Esophagus mucosa (tissue), 1 donor: Measurements from ENCODE around the gene CXorf38. TPM values are rescaled to one million over a fixed set of nuclear protein-coding genes. Genes with fewer than 3 reads are reported as not detected.
A peak's percentile ranks its signal among the peaks of the same experiment; 100 is the strongest.
"Not testable (repeated sequence)": the region's sequence is repeated elsewhere in the genome, so short reads cannot be mapped to it uniquely, and the experiment has no call there.

ENCODE experiments used
- ATAC-seq: fragments of 200-7000 bp; cut with Tn5 transposase; one replicate; pipeline ENCODE4 v1.9.1; 2020
- total RNA-seq: library from RNA; stranded (reverse); gene quantifications from one replicate; pipeline ENCODE4 v1.2.4, GENCODE V29; 2023
- donor health status: DM: yes; HTN: yes; CAD: no.

CXorf38 gene
- total RNA-seq, 1 donor from 2014 or later: 6.0 TPM

GRCh38 chrX:40625294-40625693, 22.1 kb downstream of the CXorf38 start:
- no peak for ATAC-seq

DNA sequence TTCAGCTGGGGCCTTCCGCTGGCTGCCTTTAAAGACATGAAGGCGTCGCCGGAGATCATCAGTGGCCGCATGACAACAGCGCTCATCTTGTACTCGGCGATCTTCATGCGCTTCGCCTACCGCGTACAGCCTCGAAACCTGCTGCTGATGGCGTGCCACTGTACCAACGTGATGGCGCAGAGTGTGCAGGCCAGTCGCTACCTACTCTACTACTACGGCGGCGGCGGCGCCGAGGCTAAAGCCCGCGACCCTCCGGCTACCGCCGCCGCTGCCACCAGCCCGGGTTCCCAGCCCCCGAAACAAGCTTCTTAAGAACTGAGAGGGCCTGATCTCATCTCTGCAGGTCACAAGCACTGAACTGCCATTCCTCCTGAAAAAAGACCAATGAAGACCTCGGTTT, 23.7 kb downstream of the CXorf38 start:
- no peak for ATAC-seq

- ATAC-seq: no peak
Observed at GRCh38 chrX:40623139-40623536, 24.2 kb downstream of the CXorf38 start, which contains the start of gene MPC1L. Gene MPC1L (plus strand): TSS chrX:40623428. CDS start chrX:40623566, 138 bp downstream.

GRCh38 chrX:40622479-40623138, 24.8 kb downstream of the CXorf38 start:
- ATAC-seq: no peak

DNA sequence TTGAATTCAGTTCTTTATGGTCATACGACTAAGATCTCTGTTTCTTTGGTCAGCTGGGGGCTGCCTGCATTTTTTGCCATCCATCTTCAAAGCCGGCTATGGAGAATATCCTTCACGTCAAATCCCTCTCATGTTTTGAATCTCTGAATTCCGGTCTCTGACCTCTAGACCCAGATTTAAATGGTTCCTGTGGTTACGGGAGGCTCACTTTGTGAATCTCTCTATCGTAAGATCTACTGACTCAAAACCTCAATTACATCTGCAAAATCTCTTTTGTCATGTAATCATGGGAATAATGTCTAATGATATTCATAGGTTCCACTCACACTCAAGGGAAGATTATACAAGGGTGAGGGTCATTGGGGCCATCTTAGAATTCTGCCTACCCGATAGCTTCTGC, 29.8 kb downstream of the CXorf38 start:
- ATAC-seq: no peak

- ATAC-seq: no peak
Observed at GRCh38 chrX:40615976-40616375, 31.4 kb downstream of the CXorf38 start.

GRCh38 chrX:40612511-40612910, 34.9 kb downstream of the CXorf38 start:
- ATAC-seq: no peak

- ATAC-seq: no peak
Observed at GRCh38 chrX:40607381-40607780, 40.0 kb downstream of the CXorf38 start.

DNA sequence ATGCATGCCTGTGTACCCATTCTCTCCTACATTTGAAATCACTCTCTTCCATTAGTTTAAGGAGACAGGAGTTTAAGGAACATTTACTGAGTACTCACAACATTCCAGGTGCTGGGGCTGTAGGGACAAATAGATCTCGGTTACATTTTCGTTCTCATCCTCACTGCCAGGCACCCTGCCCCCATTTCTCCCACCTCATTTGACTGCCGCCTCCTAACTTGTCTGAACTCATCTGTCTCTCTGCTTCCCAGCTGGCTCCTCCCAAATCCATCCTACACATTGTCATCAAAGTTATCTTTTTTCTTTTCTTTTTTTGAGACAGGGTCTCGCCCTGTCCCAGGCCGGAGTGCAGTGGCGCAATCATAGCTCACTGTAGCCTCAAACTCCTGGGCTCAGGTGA, 43.9 kb downstream of the CXorf38 start:
- no peak for ATAC-seq

- not testable (repeated sequence) for ATAC-seq
Observed at GRCh38 chrX:40589616-40590321, 57.6 kb downstream of the CXorf38 start.

DNA sequence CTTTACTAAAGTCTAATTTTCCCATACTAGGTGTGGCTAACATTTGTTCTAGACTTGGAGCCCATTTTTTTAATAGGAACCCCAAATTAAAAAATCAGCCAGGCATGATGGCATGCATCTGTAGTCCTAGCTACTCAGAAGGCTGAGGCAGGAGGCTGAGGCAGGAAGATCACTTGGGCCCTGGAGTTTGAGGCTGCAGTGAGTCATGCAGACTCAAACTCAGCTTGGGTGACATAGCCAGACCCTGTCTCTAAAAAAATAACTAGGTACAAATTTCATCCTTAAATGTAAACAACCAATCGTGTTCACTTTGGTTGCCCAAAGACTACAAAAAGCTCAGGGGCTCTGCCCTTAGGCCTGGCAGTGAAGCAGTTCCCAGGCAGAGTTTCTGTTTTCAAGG, 59.7 kb downstream of the CXorf38 start:
- ATAC-seq: not testable (repeated sequence)

DNA sequence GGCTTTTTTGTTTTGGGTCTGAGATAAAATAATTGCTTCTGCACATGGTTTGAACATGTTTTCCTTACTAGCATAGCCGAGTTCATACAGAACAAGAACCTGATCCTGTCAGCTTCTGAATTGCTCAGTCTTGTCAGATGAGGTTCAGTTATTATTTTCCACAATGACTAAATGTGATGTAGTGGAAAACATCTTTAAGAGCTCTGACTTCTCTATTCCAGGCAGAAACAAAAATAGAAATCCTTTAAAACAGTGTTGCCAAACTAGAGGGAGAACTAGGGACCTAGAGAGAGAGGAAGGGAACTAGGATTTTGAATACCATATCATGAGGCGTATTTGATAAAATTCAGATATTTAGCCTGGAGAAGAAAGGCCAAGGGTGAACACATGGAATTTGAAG, 64.5 kb downstream of the CXorf38 start:
- no peak for ATAC-seq

GRCh38 chrX:40582178-40582577, 65.2 kb downstream of the CXorf38 start:
- ATAC-seq: not testable (repeated sequence)

GRCh38 chrX:40581336-40581920, 65.9 kb downstream of the CXorf38 start:
- peak; percentile 30 for ATAC-seq

DNA sequence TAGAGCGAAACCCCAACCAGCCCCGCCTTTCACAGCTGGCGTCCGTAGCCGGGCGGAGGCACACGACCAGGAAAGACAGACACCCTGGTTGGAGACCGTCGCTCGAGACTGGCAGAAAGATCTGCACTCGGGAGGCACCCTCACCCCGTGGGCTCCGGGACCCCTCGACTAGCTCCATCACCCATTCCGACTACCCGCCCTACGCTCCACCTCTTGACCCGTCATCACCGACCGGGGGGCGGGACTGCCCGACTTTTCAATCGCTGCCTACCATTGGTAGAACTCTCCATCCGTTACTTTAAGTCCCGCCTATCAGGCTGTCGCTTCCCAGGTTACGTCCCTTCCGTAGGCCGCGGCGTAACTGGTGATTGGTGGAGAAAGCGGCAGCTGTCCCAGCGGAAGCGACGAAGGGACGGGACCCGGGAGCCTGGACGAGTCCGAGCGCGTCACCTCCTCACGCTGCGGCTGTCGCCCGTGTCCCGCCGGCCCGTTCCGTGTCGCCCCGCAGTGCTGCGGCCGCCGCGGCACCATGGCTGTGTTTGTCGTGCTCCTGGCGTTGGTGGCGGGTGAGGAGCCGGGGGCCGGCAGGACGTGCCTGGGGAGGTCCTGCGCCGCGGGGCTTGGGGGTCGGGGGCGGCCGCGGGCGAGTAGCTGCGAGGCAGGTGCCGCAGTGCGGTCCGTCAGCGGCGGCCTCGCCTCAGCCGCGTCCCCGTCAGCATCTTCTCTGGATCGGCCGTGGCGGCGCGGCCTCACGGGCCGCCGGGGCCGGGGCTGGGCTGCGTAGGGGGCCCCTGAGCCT, 66.6 kb downstream of the CXorf38 start, which contains the start of gene ATP6AP2:
TSS of gene ATP6AP2 (plus strand) at position 434 of the 799 bp plus-strand sequence. CDS start at position 530, 96 bp downstream.
- peak; percentile 99 for ATAC-seq

- peak; percentile 41 for ATAC-seq
Observed at GRCh38 chrX:40579900-40580536, 67.3 kb downstream of the CXorf38 start.

DNA sequence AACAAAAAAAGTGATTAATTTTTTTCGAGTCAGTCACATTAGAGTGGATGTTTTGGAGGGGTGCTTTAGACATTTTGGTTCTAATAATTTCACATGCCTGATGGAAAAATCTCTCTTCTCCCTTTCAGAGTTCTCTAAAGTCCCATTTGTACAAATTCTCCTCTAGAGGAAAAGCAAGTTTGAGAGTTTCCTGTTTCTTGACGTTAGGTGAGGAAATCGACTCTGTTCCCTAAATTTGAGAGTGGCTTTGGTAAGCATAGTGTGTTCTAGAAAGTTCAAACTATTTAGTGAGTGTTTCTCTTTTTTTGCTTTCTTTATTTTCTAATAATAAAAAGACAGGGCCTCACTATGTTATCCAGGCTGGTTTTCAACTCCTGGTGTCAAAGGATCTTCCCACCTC, 68.2 kb downstream of the CXorf38 start:
- ATAC-seq: no peak

DNA sequence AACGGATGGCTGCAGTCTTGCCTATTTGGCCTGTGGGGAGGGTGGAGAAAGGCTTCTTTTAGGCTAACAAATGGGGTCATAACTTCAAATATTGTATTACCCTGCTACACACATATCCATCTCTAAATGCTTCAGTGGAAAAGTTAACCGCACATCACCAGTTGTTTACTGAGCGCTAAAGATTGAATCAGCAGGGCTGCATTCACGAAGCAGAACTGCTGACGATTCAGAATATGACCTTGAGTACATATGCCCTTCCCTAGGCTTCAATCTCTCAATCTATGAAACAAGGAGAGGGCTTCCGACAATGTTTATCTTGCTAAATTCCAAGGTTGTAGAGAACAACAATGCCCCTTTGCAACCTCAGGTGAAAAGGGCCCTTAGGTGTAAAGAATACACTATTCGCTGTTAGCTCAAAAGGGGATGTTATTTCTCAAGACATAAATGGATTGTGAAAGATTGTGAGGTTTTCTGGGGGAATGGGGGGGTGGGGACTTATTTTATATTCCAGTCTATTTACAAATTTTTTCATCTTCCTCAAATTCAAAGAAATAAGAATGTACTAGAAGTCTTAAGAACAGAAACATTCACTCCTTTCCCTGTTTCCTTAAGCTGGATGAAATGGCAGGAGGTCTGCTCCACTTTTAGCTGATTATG, 69.2 kb downstream of the CXorf38 start:
- ATAC-seq: no peak
